ENCODE data around the gene CEP131. TPM values are rescaled to one million over a fixed set of nuclear protein-coding genes. Genes with fewer than 3 reads are reported as not detected.

The CEP131 gene
- total RNA-seq, 4 donors from 2014 or later: 6.0 to 8.8 (median 7.5) TPM

GRCh38 chr17:81235822-81236740 lies 13.3 kb upstream of the CEP131 start:
- no peak for DNase-seq
- Histone ChIP-seq H3K36me3 (peaks cover 0 to 31% of the 10 kb centered on the region in 2 donors), H3K27me3 (no peaks in the 10 kb centered on the region), H3K9me3 (no peaks in the 10 kb centered on the region), H3K4me3 (no peak overlapping the region), H3K4me1 (peaks cover 21 to 26% of the 10 kb centered on the region in 2 donors), H3K27ac (no peak overlapping the region)
- in situ Hi-C loops (cut with MboI; ENCODE audit: low sequenced_read_pairs in 4 of 4): loop anchor here in 1 of 4 donors (25.0 kb wide), 1 partner anchor 99 kb away; no protein-coding TSS in a partner anchor
- TF ChIP-seq POLR2A (IDR thresholded peaks at IDR 0.05) (no peak), CTCF (IDR thresholded peaks at IDR 0.05 in 4 of 5, conservative IDR thresholded peaks at IDR 0.05 in 1 of 5) (no peak)
- ATAC-seq: no peak
- intact Hi-C loops (cut with DNase I; ENCODE audit: low total_unique reads): no loop called here

- Histone ChIP-seq H3K4me3 (no peak overlapping the region), H3K36me3 (peaks cover 0 to 40% of the 10 kb centered on the region in 2 donors), H3K27me3 (no peaks in the 10 kb centered on the region), H3K9me3 (no peaks in the 10 kb centered on the region), H3K27ac (no peak overlapping the region), H3K4me1 (peaks cover 15 to 18% of the 10 kb centered on the region in 2 donors)
- intact Hi-C loops (cut with DNase I; ENCODE audit: low total_unique reads): no loop called here
- in situ Hi-C loops (cut with MboI; ENCODE audit: low sequenced_read_pairs in 4 of 4): loop anchor here in 1 of 4 donors (25.0 kb wide), 1 partner anchor 98 kb away; no protein-coding TSS in a partner anchor
- no peak for TF ChIP-seq POLR2A (IDR thresholded peaks at IDR 0.05)
- no peak for TF ChIP-seq CTCF (IDR thresholded peaks at IDR 0.05 in 4 of 5, conservative IDR thresholded peaks at IDR 0.05 in 1 of 5)
- DNase-seq (no peak), ATAC-seq (no peak)
Measured at GRCh38 chr17:81234940-81235821, 12.4 kb upstream of the CEP131 start.

GRCh38 chr17:81234506-81234855 lies 11.7 kb upstream of the CEP131 start:
- Histone ChIP-seq H3K27ac (no peak overlapping the region), H3K36me3 (peaks cover 0 to 47% of the 10 kb centered on the region in 2 donors), H3K4me1 (peaks cover 10 to 12% of the 10 kb centered on the region in 2 donors), H3K4me3 (no peak overlapping the region), H3K27me3 (no peaks in the 10 kb centered on the region), H3K9me3 (no peaks in the 10 kb centered on the region)
- ATAC-seq (no peak), DNase-seq (no peak)
- in situ Hi-C loops (cut with MboI; ENCODE audit: low sequenced_read_pairs in 4 of 4) (loop anchor here in 1 of 4 donors (25.0 kb wide), 1 partner anchor 97 kb away; no protein-coding TSS in a partner anchor), intact Hi-C loops (cut with DNase I; ENCODE audit: low total_unique reads) (no loop called here)
- TF ChIP-seq CTCF (IDR thresholded peaks at IDR 0.05 in 4 of 5, conservative IDR thresholded peaks at IDR 0.05 in 1 of 5) (no peak), POLR2A (IDR thresholded peaks at IDR 0.05) (no peak)

GRCh38 chr17:81233811-81234505 lies 11.2 kb upstream of the CEP131 start:
- Histone ChIP-seq H3K9me3 (no peaks in the 10 kb centered on the region), H3K27me3 (no peaks in the 10 kb centered on the region), H3K27ac (no peak overlapping the region), H3K4me1 (peaks cover 10 to 12% of the 10 kb centered on the region in 2 donors), H3K4me3 (no peak overlapping the region), H3K36me3 (peaks cover 0 to 51% of the 10 kb centered on the region in 2 donors)
- in situ Hi-C loops (cut with MboI; ENCODE audit: low sequenced_read_pairs in 4 of 4): loop anchor here in 1 of 4 donors (25.0 kb wide), 1 partner anchor 97 kb away; no protein-coding TSS in a partner anchor
- TF ChIP-seq POLR2A (IDR thresholded peaks at IDR 0.05) (no peak), CTCF (IDR thresholded peaks at IDR 0.05 in 4 of 5, conservative IDR thresholded peaks at IDR 0.05 in 1 of 5) (no peak)
- DNase-seq: no peak
- intact Hi-C loops (cut with DNase I; ENCODE audit: low total_unique reads): no loop called here
- ATAC-seq: no peak
